ENCODE results near the gene NSMF.

DNA sequence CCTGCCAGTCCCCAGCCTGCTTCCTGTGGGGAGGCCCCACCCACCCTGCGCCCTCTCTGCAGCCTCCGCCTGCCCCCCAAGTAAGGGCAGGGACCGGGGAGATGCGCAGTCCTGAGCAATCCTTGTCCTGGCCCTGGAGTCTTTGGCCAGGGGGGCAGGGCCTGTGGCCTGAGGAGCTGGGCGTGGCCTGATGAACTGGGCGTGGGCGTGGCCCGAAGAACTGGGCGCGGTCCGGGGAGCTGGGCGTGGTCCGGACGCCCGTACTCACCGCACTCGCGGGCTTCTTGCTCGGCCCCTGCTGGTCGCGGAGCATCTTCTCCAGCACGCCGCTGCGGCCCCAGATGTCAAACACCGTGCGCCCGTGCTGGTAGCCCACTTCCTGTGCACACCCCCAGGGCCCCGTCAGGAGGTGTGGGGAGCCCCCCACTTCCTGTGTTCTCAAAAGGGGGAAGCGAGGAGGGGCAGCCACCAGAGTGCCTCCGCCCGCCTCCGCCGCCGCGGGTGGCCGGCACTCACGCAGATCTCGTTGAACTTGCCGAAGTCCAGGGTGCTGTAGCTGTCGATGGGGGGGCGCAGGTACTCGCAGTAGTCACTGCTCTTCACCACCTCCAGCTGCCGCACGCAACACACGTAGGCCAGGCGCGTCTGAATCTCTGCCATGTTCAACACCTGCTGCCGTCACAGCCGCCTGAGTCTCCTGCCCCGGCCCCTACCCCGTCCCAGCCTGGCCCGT lies 2.7 kb upstream of the NSMF start:
- TF ChIP-seq CTCF (IDR thresholded peaks at IDR 0.05) (peak; percentile 33), ZFX (IDR thresholded peaks at IDR 0.05; ENCODE audit: borderline replicate concordance) (no peak)

All from 22Rv1 (cell line).